Heart left ventricle (tissue), 13 donors: ENCODE measurements around the gene EFNA5.

Experiments used
- CTCF ChIP-seq, 12 donors: fragments of 200-600 bp; sonication (generic) in 4 of 12; IDR thresholded peaks; one replicate each; pipeline versions ENCODE4 v1.5.0 to v1.8.0; 2018 to 2022; ENCODE audit warnings: antibody characterized with exemption in 12 of 12, mild to moderate bottlenecking in 5 of 12
- POLR2A ChIP-seq, 2 donors: fragments of 450-650 bp; IDR thresholded peaks; one replicate each; pipeline ENCODE4 v1.6.1; 2017; ENCODE audit warnings: antibody characterized with exemption in 2 of 2, mild to moderate bottlenecking in 2 of 2, moderate library complexity in 2 of 2
- donor health status: ischemic (EF 13 %, LVEDD 7.1; RV severe dilation, severe dysfunction).
- donor health status: DM: no; HTN: yes; CAD: no.
- donor health status: DM: no; HTN: no; CAD: no.
- donor health status: ischemic (EF 25% LVEDD 6.9; RV normal size, moderate dysfunction).
- donor health status: ischemic (EF 25% LVEDD 5.7; RV mildly dilated, moderate dysfunction).
- donor health status: ischemic (EF 35%, LVEDD 5.7; RV mildly dilated, moderate dysfunction).
- donor health status: nonischemic (EF 11% LVEDD 7.7; RV severe dilation, severe dysfunction).
- donor health status: DM: yes; HTN: yes; CAD: no.
- donor health status: PGD.
- donor health status: ischemic (EF 29% LVEDD 5.4; RV normal size, mild dysfunction).
- donor health status: nonischemic (EF 23%, LVEDD 6.1; RV moderate dilation, normal function).

GRCh38 chr5:107572715-107573368 is 97.9 kb downstream of the EFNA5 start:
- no peak for TF ChIP-seq CTCF (IDR thresholded peaks at IDR 0.05)
- no peak for TF ChIP-seq POLR2A (IDR thresholded peaks at IDR 0.05)
